ENCODE measurements around the gene RANBP17. TPM values are rescaled to one million over a fixed set of nuclear protein-coding genes. Genes with fewer than 3 reads are reported as not detected.

Gene RANBP17
- total and polyA plus RNA-seq, 12 donors: 0.55 to 12.9 (median 5.9) TPM

- intact Hi-C loops (cut with DNase I): no loop called here
- ATAC-seq (no peak), DNase-seq (no peak)
- Histone ChIP-seq H3K9me3 (peaks cover 0 to 14% (median 0%) of the 10 kb centered on the region in 11 donors), H3K27ac (no peak overlapping the region), H3K4me1 (no peaks in the 10 kb centered on the region), H3K4me3 (no peak overlapping the region), H3K27me3 (no peaks in the 10 kb centered on the region), H3K36me3 (no peaks in the 10 kb centered on the region)
- no peak for TF ChIP-seq CTCF (IDR thresholded peaks at IDR 0.05)
- 84 to 92% methylated on average over 5 of the region's 5 CpGs for WGBS, 2 donors
These were observed 212.9 kb downstream of the RANBP17 start for GRCh38 chr5:171074747-171075146.

DNA sequence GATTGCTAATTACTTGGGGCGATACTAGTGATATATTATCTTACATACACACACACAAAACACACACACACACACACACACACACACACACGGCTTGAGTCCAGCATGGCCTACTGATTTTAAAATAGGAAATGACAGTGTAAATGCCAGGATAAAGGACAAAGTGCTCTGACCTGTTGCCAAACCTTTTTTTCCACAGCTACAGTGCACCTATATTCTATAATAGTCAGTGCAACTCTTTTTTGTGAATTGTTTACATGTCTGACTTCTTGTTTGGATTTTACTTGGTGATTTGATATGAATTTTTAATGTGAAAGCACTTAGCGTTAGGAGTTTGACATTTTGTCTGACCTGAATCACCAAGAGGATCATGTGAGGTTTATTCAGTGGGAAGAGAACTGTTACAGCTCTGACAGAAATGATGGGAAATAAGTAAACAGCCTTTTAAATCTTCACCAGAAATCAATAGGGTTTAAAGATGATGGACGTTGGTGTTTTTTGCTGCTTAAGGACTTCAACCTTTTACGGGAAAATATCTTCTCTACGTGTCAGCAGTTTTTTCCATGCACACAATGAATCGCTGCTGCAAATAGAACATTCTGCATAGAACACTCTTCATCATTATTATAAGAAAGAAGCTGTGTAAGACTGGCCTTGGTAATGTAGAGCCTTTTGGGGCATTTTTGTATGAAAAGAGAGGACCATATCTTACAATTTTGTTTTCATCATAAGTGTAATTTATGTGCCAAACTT is 218.5 kb downstream of the RANBP17 start:
- 65 to 78% methylated on average over 7 of the region's 7 CpGs for WGBS, 2 donors
- no peak for DNase-seq
- H3K4me1 ChIP-seq: no peaks in the 10 kb centered on the region
- no peaks in the 10 kb centered on the region for H3K36me3 ChIP-seq
- intact Hi-C loops (cut with DNase I): loop anchor here in 1 of 10 donors (5.0 kb wide), 1 partner anchor 207 kb away; no protein-coding TSS in a partner anchor
- TF ChIP-seq CTCF (IDR thresholded peaks at IDR 0.05): no peak
- H3K27me3 ChIP-seq: no peaks in the 10 kb centered on the region
- H3K4me3 ChIP-seq: no peak overlapping the region
- peaks cover 0 to 14% (median 0%) of the 10 kb centered on the region in 11 donors for H3K9me3 ChIP-seq
- no peak overlapping the region for H3K27ac ChIP-seq
- no peak for ATAC-seq

GRCh38 chr5:171081319-171081718 is 219.5 kb downstream of the RANBP17 start:
- Histone ChIP-seq H3K36me3 (no peaks in the 10 kb centered on the region), H3K4me3 (no peak overlapping the region), H3K4me1 (no peaks in the 10 kb centered on the region), H3K27ac (no peak overlapping the region), H3K27me3 (no peaks in the 10 kb centered on the region), H3K9me3 (peaks cover 0 to 14% (median 0%) of the 10 kb centered on the region in 11 donors)
- intact Hi-C loops (cut with DNase I): loop anchor here in 1 of 10 donors (5.0 kb wide), 1 partner anchor 206 kb away; no protein-coding TSS in a partner anchor
- DNase-seq: no peak
- 73 to 76% methylated on average over 1 of the region's 1 CpG for WGBS, 2 donors
- no peak for ATAC-seq
- TF ChIP-seq CTCF (IDR thresholded peaks at IDR 0.05): no peak

- Histone ChIP-seq H3K9me3 (peaks cover 0 to 11% (median 0%) of the 10 kb centered on the region in 11 donors), H3K4me1 (no peaks in the 10 kb centered on the region), H3K27me3 (no peaks in the 10 kb centered on the region), H3K27ac (no peak overlapping the region), H3K4me3 (no peak overlapping the region), H3K36me3 (no peaks in the 10 kb centered on the region)
- no peak for ATAC-seq
- TF ChIP-seq CTCF (IDR thresholded peaks at IDR 0.05): no peak
- intact Hi-C loops (cut with DNase I): no loop called here
- no peak for DNase-seq
- 75 to 81% methylated on average over 2 of the region's 2 CpGs for WGBS, 2 donors
These were observed 230.4 kb downstream of the RANBP17 start for GRCh38 chr5:171092194-171092593.
